Measurements from ENCODE around the gene FAM221B. TPM values are rescaled to one million over a fixed set of nuclear protein-coding genes. Genes with fewer than 3 reads are reported as not detected.

The FAM221B gene
- total and polyA plus RNA-seq, 9 donors, result not detected

GRCh38 chr9:35792024-35792813 is 36.3 kb downstream of the FAM221B start:
- H3K9me3 ChIP-seq, result no peaks in the 10 kb centered on the region
- intact Hi-C loops (cut with DNase I), result loop anchor here (1.0 to 10.0 kb wide), 5 partner anchors 90 to 155 kb away; no protein-coding TSS in a partner anchor
- no peaks in the 10 kb centered on the region for H3K27me3 ChIP-seq
- peak overlapping the region; percentile 33 for H3K4me3 ChIP-seq
- no peaks in the 10 kb centered on the region for H3K36me3 ChIP-seq
- H3K27ac ChIP-seq, result peak overlapping the region in 1 of 2 donors; percentile 67
- TF ChIP-seq EP300 (IDR thresholded peaks at IDR 0.05), result no peak
- TF ChIP-seq CTCF (IDR thresholded peaks at IDR 0.05), result no peak
- TF ChIP-seq POLR2A (IDR thresholded peaks at IDR 0.05), result no peak
- WGBS, 3 donors, result 63 to 67% (median 66%) methylated on average over 34 of the region's 34 CpGs
- DNase-seq, result peak in 4 of 5 donors; percentile 27 to 55 (median 46)
- H3K4me1 ChIP-seq (ENCODE audit: insufficient read depth), result peaks cover 7% of the 10 kb centered on the region

- peak within 1 kb of the TSS; percentile 33 for H3K4me3 ChIP-seq
- peak; percentile 58 to 81 (median 69) for DNase-seq
- TF ChIP-seq EP300 (IDR thresholded peaks at IDR 0.05) (no peak), POLR2A (IDR thresholded peaks at IDR 0.05) (no peak), CTCF (IDR thresholded peaks at IDR 0.05) (peak in 1 of 3 donors; percentile 9)
- H3K27ac ChIP-seq, result peak within 1 kb of the TSS; percentile 41 to 67
- peaks cover 7% of the 10 kb centered on the region for H3K4me1 ChIP-seq (ENCODE audit: insufficient read depth)
- H3K27me3 ChIP-seq, result no peaks in the 10 kb centered on the region
- no peaks in the 10 kb centered on the region for H3K9me3 ChIP-seq
- no peaks in the 10 kb centered on the region for H3K36me3 ChIP-seq
- intact Hi-C loops (cut with DNase I), result loop anchor here in 3 of 4 donors (5.0 to 10.0 kb wide), 4 partner anchors 91 to 156 kb away; no protein-coding TSS in a partner anchor
- 2 to 3% (median 3%) methylated on average over 20 to 64 of the region's 64 CpGs for WGBS, 3 donors
Observed at GRCh38 chr9:35791297-35791921, 37.1 kb downstream of the FAM221B start, which contains the start of gene NPR2. Gene NPR2, plus strand, starts transcription at chr9:35791591. Its CDS starts 818 bp downstream, at chr9:35792409.

GRCh38 chr9:35790385-35791296 is 37.9 kb downstream of the FAM221B start:
- intact Hi-C loops (cut with DNase I), result loop anchor here in 3 of 4 donors (5.0 to 10.0 kb wide), 4 partner anchors 92 to 157 kb away; no protein-coding TSS in a partner anchor

More at GRCh38 chr9:35790385-35791296, 37.9 kb downstream of the FAM221B start:
- peak; percentile 74 to 84 (median 77) for DNase-seq
- peak; percentile 68 to 80 (median 76) for TF ChIP-seq CTCF (IDR thresholded peaks at IDR 0.05)
- TF ChIP-seq POLR2A (IDR thresholded peaks at IDR 0.05), result no peak
- no peaks in the 10 kb centered on the region for H3K27me3 ChIP-seq
- H3K4me3 ChIP-seq, result peak overlapping the region; percentile 33
- H3K4me1 ChIP-seq (ENCODE audit: insufficient read depth), result peaks cover 7% of the 10 kb centered on the region
- H3K9me3 ChIP-seq, result no peaks in the 10 kb centered on the region
- peak overlapping the region in 1 of 2 donors; percentile 40 for H3K27ac ChIP-seq
- no peaks in the 10 kb centered on the region for H3K36me3 ChIP-seq
- WGBS, 3 donors, result 20 to 24% (median 20%) methylated on average over 37 of the region's 37 CpGs
